NB4 (cell line): Measurements from ENCODE around the gene DAPK1.

ENCODE experiments used
- DNase-seq: peaks from one replicate; pipeline ENCODE4 v3.0.0; 2010; ENCODE audit warnings: low read depth
- H3K4me3 ChIP-seq: one replicate; pipeline ENCODE4 v1.5.1; 2011; ENCODE audit warnings: mild to moderate bottlenecking, low read depth, low read length, moderate library complexity
- CTCF ChIP-seq: IDR thresholded peaks from one replicate; pipeline ENCODE4 v1.5.1; 2012; ENCODE audit warnings: low read depth, low read length
- MAX ChIP-seq: IDR thresholded peaks from 2 replicates; pipeline ENCODE4 v1.6.1; 2011; ENCODE audit warnings: low read depth, low read length
- MYC ChIP-seq: IDR thresholded peaks from 2 replicates; pipeline ENCODE4 v1.6.1; 2011; ENCODE audit warnings: low read depth, low read length
- POLR2A ChIP-seq: IDR thresholded peaks from 2 replicates; pipeline ENCODE4 v1.6.1; 2011; ENCODE audit warnings: mild to moderate bottlenecking; ENCODE audit not compliant: insufficient read length; ENCODE audit errors: extremely low read depth

DAPK1 gene

GRCh38 chr9:87516926-87517290 lies 19.2 kb downstream of the DAPK1 start:
- H3K4me3 ChIP-seq, result no peak overlapping the region

GRCh38 chr9:87517732-87518131 lies 20.1 kb downstream of the DAPK1 start:
- H3K4me3 ChIP-seq, result no peak overlapping the region
- DNase-seq, result peak; percentile 59
- TF ChIP-seq MYC (no peak), POLR2A (no peak), CTCF (no peak), MAX (no peak)

More at GRCh38 chr9:87516926-87517290, 19.2 kb downstream of the DAPK1 start:
- peak; percentile 16 for DNase-seq
- no peak for TF ChIP-seq POLR2A
- no peak for TF ChIP-seq CTCF
- no peak for TF ChIP-seq MAX
- TF ChIP-seq MYC, result no peak

GRCh38 chr9:87518702-87519335 lies 21.2 kb downstream of the DAPK1 start:
- no peak overlapping the region for H3K4me3 ChIP-seq
- no peak for TF ChIP-seq MAX
- no peak for TF ChIP-seq MYC
- TF ChIP-seq POLR2A, result no peak
- no peak for TF ChIP-seq CTCF
- peak; percentile 77 for DNase-seq

GRCh38 chr9:87519461-87519860 lies 21.8 kb downstream of the DAPK1 start:
- DNase-seq, result no peak
- TF ChIP-seq CTCF (no peak), MYC (no peak), POLR2A (no peak), MAX (no peak)
- no peak overlapping the region for H3K4me3 ChIP-seq

GRCh38 chr9:87520172-87520683 lies 22.6 kb downstream of the DAPK1 start:
- TF ChIP-seq CTCF, result no peak
- no peak for TF ChIP-seq MYC
- no peak for TF ChIP-seq MAX
- no peak overlapping the region for H3K4me3 ChIP-seq
- no peak for DNase-seq

- H3K4me3 ChIP-seq, result no peak overlapping the region
- TF ChIP-seq MYC, result no peak
- TF ChIP-seq CTCF, result no peak
- no peak for TF ChIP-seq MAX
- no peak for TF ChIP-seq POLR2A
- DNase-seq, result no peak
Measured at GRCh38 chr9:87521834-87522233, 24.2 kb downstream of the DAPK1 start.
